ENCODE measurements around the gene GALNT18. TPM values are rescaled to one million over a fixed set of nuclear protein-coding genes. Genes with fewer than 3 reads are reported as not detected.

Gene GALNT18
- total RNA-seq, 1 experiment from 2014 or later = 4.0 TPM

DNA sequence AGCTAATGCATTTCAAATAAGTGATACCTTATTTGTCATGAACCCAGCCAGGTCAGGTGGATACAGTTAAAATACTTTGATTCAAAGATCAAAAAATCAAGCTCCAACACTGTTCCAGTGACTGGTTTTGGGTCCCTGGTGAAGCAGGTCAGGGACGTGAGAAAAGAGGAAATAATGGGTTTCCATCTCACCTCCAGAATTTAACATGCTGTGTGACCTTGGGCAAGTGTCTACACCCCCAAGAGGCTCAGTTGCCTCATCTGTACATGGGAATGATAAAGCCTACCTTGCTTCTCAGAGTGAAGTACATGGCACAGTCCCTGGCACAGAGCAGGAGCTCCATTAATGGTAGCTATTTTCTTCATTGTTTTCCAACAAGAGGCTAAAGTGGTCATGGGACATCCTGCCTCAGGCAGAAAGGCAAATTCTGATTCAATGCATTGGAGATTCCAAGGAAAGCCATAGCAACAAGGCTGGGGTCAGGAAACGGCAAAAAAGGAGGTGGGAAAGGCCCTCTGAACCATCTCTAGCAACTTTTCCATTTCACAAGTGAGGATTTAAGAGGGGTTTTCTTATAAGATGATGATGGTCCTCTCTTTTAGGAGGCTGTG lies 377.2 kb downstream of the GALNT18 start:
- DNase-seq (ENCODE audit: low read depth) = no peak

DNA sequence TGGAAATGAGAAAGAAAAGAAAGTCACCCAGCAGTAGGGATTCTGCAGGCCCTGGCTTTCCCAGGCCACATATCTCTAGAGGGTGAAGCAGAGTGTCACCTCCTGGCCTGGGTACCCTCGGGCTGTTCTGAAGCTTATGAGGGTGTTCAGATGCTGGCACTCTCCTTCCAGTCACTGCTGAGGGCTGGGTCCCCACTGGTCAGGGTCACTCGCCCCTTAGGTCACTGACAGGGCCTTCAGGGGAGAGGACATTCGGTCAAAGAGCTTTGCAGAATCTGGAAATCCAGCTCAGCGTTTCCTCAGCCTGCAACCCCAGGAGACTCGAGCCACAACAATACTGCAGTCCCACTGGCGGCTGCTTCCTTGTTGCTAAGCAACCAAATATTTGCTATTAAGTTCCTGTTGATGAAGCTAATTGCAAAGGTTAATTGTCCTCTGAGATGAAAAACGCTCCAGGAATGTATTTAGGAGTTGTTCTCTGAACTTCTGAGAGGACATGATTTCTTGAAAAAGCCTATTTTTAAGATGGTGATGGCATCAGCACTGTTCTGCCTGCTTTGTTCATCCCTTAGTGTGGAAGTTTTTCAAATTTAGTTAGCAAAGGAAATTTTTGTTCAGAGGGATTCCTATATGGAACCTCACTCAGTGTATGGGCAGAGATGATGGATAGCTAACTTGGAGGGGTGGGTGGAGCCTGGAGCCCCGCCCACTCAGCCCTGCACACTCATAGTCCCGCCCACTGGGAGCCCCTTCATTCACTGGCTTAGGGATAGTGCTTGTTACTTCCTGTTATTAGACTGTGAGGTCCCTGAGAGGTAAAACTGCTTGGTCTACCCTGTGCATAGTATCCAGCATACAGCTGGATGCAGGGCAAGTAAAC lies 378.0 kb downstream of the GALNT18 start:
- DNase-seq (ENCODE audit: low read depth) = no peak

DNA sequence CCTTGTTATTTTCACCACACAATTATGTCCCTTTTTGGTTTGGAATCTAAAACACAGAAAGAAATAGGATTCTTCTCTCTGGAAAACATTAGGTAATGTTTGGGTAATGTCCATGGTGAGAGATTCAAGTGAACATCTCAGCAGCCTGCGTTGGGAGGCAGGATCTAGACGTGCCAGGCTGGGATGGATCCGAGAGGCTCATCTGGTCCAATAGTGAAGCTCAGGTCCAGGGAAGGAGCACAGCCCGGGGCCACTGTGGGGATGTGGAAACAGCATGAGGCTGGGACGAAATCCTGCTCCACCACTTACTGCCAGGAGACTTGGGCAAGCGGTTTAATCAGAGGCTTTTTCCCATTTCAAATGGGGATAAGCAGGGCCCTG lies 378.6 kb downstream of the GALNT18 start:
- no peak for DNase-seq (ENCODE audit: low read depth)

DNA sequence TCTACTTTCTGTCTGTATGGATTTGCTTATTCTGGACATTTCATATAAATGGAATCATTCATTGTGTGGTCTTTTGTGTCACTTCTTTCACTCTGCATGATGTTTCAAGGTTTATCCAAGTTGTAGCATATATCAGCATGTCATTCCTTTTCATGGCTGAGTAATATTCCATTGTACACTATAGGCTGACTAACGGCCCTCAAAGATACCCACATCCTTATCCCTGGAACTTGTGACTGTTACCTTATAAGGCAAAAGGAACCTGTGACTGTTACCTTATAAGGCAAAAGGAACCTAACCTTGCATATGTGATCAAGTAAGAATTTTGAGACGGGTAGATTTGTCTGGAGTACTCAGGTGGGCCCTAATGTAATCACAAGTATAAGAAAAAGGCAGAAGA lies 380.5 kb downstream of the GALNT18 start:
- DNase-seq (ENCODE audit: low read depth) = no peak

DNA sequence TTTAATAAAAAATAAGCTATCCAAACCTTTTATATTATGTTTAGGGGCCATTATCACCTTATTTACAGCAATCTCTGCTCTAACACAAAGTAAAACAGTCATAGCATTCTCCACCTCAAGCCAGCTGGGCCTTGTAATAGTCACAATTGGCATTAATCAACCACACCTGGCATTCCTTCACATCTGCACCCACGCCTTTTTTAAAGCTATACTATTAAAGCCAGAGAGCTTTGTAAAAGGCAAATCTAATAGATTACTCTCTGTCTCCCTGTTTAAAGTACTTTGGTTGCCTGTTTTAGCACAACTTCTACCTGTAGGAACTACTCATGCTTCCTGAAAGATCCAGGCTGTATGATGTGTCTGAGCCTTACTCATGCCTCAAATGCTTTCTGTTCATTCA lies 381.8 kb downstream of the GALNT18 start:
- no peak for DNase-seq (ENCODE audit: low read depth)

DNA sequence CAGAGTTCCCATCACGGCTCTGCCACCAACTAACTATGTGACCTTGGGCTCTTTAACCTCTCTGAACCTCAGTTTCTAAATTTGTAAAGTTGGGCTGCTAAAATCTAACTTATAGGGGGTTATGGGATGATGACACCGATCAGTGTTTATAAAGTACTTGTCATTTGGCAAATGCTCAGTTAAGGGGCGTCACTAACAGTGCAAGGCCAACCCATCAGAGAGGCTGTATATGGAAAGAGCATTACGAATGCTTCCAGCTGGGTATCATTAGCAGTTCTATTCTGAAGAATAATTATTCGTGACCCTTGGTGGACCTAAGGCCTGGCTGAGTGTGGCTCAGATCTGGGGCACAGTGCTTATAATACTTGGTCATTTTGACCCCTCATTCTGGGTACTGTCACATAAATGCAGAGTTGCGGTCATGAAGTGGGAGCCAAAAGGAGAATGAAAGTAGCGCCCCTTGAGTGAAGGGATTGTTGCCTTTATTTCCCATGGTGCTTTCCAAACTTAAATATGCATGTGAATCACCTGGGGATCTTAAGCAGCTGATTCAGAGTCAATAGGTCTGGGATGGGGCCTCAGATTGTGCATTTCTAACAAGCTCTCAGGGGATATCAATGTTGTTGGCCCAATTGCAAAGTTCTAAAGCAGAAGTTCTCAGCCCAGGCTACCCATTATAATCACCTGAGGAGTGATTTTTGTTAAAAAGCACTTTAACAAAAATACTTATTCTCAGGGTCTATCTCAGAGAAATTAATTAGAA lies 384.6 kb downstream of the GALNT18 start:
- DNase-seq (ENCODE audit: low read depth) = no peak

DNA sequence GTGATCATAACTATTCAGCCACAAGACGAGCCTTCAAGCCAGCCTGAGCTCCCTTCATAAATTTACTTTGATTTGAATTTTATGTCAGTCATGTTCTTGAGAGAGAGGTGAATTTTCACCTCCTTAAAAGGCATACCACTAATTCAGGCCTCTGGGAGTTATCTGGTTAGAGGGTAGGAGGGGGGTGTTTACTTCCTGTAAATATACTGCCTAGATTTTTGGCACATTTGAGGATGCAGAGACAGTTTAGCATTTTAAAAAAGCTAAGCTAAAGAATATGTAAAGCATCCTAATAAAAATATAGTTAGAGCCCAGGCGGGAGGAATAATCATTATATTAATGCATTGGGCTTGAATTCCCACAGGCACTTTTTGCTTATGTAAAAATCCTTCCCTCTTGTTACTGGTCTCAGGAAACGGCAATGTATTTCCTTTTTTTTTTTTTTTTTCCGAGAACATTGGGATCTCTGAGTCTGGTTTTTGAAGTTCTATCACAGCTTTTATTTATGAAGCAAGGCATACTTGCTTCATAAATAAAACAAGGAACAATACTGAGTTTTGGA lies 385.2 kb downstream of the GALNT18 start:
- DNase-seq (ENCODE audit: low read depth) = no peak

DNA sequence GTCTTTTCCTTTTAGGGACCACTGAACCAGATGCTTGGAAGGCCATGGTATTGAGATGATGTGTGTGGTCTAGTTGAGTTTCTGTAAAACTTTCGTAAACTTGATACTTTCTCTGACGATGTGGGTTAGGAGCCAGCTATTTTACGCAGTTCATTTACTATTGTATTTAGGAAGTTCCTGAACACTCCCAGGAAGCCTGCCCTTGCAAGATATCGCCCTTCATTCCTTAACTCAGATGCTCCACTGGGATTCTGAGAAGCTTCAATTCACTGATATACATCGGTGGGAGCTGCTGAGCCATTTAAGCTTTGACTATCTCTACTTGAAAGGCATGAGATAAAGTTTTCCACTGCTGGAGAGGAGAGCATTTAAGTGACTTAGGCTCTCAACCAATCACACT lies 390.0 kb downstream of the GALNT18 start:
- no peak for DNase-seq (ENCODE audit: low read depth)

DNA sequence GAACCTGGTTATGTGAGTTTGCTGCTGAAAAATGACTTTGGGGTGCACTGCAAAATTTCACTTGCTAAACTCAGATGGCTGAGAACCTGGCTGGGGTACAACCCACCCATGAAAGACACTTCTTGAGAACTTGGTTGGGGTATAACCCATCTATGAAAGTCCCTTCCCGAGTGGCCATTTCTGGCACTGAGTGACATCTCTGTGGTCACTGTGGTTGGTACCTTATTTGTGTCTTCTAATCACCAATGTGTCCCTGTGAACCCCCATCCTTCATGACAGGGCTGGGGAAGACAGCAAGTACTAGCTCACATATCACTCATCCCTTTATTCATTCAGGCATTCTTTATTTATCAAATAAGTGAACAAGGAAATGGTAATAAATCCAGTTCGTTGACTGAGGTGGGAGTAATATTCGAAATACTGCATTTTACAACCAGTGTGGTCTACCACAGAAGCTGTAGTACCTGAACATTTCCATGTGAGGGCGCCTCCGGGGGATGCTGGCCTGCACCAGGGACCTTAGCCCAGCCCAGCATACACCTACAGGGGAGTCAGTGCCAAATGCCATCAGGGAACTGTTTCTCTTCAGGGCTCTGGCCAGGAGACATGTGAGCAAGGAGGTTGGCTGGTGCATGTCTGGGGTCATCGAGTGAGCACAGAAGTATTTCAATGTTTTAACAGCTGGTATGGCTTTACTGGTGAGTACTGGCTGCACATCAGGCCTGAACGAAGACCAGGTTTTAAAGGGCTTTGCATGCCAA lies 390.8 kb downstream of the GALNT18 start:
- DNase-seq (ENCODE audit: low read depth) = peak; percentile 27

DNA sequence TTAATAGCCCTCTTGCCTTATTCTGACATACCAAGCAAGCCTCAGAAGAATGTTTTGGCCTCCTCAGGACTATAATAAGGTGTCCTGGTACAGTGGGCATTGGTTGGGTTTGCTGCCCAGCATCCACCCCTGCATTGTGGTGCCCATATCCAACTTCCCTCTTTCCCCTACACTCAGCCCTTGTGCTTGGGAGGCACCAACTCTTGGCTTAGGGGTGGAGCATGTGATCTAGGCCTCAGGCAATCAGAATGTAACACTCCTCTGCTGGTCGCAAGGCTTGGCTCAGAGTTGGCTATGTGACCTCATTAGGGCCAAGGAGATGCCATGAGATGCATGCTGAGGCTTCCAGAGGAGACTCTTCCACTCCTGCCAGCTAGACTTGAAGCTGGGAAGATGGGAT lies 391.7 kb downstream of the GALNT18 start:
- DNase-seq (ENCODE audit: low read depth) = no peak

DNA sequence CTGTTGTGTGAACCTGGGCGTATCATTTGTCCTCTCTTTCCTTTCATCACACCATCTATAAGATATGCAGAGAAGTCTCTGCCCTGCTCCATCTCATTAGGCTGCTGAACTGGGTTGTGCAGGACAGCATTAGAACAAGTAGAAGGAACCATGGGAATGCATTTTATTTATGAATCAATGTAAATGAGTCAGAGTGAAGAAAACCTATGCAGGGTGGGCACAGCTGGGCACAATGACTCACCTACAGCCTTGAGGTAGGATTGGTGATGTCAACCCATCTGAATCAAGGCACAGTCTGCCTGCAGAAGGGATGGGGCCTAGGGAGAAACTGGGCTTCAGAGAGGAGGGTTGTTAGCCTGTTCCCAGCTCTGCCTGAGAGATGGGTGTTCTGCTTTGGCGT lies 392.2 kb downstream of the GALNT18 start:
- DNase-seq (ENCODE audit: low read depth) = peak; percentile 26

DNA sequence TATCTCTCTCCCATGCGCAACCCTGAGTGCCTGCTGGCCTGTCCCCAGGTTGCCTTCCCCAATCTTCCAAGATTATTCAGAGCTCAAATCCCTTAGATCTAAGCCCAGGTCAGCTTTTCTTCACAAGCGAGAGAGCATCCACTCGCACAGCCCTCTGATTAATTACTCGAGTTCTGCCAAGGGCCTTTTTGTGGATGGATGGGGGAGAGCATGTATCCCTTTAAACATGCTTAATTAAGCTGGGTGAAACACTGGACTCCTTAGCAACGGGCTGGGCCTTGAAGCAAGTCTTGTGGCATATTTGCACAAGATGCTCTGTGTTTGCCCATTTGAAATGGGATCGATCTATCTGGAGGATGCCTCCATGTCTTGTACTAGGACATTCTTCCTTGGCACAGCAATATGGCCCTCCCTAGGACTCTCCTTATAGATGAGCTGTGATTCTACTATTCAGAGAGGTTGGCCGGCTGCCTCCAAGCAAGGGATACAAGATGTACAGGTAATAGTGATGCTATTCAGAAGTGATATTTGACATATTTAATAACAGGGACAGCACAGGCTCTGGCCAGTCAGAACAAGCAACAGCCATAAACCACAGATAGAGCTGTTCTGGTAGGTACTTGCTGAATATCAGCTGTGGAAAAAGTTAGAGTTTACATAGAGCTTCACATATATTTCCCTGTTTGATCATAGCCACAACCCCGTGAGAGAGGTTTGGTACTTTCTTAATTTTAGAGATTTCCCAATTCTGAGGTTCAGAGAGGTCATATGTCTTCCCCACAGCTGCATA lies 394.3 kb downstream of the GALNT18 start:
- no peak for DNase-seq (ENCODE audit: low read depth)

Other genes starting within 250 kb of the GALNT18 start
- gene USP47, start 220.0 kb upstream of the GALNT18 start, total RNA-seq (2014; rRNA removed) = 34.9 and 47.8 TPM in 2 replicates

Measured in LHCN-M2 (cell line).